ENCODE results near the gene KRTAP5-4. TPM values are rescaled to one million over a fixed set of nuclear protein-coding genes. Genes with fewer than 3 reads are reported as not detected.

Gene KRTAP5-4
- total and polyA plus RNA-seq, 2 donors (not counting 3 experiments of a cell fraction or from before 2014, with no cell fraction given), result not detected

DNA sequence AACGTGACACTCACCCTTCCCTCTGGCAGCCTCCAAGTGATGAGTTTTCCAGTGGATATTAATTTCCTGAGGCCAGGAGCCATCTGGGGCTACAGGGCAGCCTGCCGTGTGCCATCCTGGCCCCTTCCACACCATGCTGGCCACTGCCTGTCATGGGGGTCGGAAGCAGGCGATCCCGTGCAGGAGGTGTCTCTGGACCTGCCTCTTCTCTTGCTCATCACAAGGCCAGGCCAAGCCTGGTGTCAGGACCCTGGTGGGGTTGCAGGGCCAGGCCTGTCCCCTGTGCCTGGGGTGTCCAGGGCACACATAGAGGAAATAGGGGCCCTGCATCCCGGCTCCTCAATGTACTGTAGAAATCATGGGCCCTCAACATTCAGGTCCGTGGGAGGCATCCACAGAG lies 17.2 kb downstream of the KRTAP5-4 start:
- H2AFZ ChIP-seq (ENCODE audit: low read depth, low read length), result no peak overlapping the region
- no peaks in the 10 kb centered on the region for H3K9me1 ChIP-seq (replicated peaks; ENCODE audit: control insufficient read depth, extremely low read depth, insufficient read depth, low read length)
- no peak overlapping the region for H3K9ac ChIP-seq (replicated peaks; ENCODE audit: extremely low read depth, insufficient read depth, low read length)
- H3K27me3 ChIP-seq (ENCODE audit: control insufficient read depth in 2 of 2, insufficient read depth in 2 of 2, low read length in 2 of 2), result peaks cover 0 to 2% of the 10 kb centered on the region in 2 experiments
- dilution Hi-C loops (cut with MboI; ENCODE audit: extremely low pct_ligation_motif_present, low sequenced_read_pairs), result no loop called here
- CTCF ChIA-PET, result interaction anchor here (0.8 to 1.5 kb wide), 2 partner anchors 10 to 30 kb away, joined by 3 to 11 read pairs; no protein-coding TSS in a partner anchor
- no peak for TF ChIP-seq MYC (IDR thresholded peaks at IDR 0.05; ENCODE audit: low read depth, low read length)
- TF ChIP-seq FOS (IDR thresholded peaks at IDR 0.05; ENCODE audit: borderline replicate concordance, insufficient read depth, low read length), result no peak
- TF ChIP-seq POLR2AphosphoS5 (IDR thresholded peaks at IDR 0.05; ENCODE audit: insufficient read depth, low read depth, low read length), result no peak
- TF ChIP-seq JUN (IDR thresholded peaks at IDR 0.05; ENCODE audit: borderline replicate concordance, insufficient read depth, insufficient read length, low read depth), result no peak
- TF ChIP-seq EZH2 (IDR thresholded peaks at IDR 0.05; ENCODE audit: borderline replicate concordance, low read depth, low read length, severe bottlenecking), result no peak
- TF ChIP-seq, protein P1, sequence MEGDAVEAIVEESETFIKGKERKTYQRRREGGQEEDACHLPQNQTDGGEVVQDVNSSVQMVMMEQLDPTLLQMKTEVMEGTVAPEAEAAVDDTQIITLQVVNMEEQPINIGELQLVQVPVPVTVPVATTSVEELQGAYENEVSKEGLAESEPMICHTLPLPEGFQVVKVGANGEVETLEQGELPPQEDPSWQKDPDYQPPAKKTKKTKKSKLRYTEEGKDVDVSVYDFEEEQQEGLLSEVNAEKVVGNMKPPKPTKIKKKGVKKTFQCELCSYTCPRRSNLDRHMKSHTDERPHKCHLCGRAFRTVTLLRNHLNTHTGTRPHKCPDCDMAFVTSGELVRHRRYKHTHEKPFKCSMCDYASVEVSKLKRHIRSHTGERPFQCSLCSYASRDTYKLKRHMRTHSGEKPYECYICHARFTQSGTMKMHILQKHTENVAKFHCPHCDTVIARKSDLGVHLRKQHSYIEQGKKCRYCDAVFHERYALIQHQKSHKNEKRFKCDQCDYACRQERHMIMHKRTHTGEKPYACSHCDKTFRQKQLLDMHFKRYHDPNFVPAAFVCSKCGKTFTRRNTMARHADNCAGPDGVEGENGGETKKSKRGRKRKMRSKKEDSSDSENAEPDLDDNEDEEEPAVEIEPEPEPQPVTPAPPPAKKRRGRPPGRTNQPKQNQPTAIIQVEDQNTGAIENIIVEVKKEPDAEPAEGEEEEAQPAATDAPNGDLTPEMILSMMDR (IDR thresholded peaks at IDR 0.05; ENCODE audit: extremely low read depth in 1 of 2, insufficient read depth in 1 of 2, low read depth in 1 of 2, low read length in 2 of 2), result no peak
- no peak for TF ChIP-seq POLR2A (IDR thresholded peaks at IDR 0.05; ENCODE audit: low read depth, low read length)
- TF ChIP-seq, protein P2, sequence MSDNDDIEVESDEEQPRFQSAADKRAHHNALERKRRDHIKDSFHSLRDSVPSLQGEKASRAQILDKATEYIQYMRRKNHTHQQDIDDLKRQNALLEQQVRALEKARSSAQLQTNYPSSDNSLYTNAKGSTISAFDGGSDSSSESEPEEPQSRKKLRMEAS (IDR thresholded peaks at IDR 0.05; ENCODE audit: insufficient read depth, insufficient read length), result no peak
- TF ChIP-seq GATA2 (IDR thresholded peaks at IDR 0.05; ENCODE audit: insufficient read depth, insufficient read length, low read depth, low read length), result no peak
- H3K9me3 ChIP-seq (replicated peaks; ENCODE audit: control insufficient read depth, insufficient read depth, low read length), result no peaks in the 10 kb centered on the region
- POLR2A ChIA-PET, result no interaction called here
- intact Hi-C loops (cut with micrococcal nuclease), result no loop called here
- DNase-seq (ENCODE audit: low read depth, low spot score) (no peak), FAIRE-seq (no peak)
- no peak overlapping the region for H3K27ac ChIP-seq (ENCODE audit: insufficient read depth, low read depth, low read length)
- H3K4me1 ChIP-seq (ENCODE audit: control insufficient read depth, extremely low read depth, insufficient read depth, low read length), result no peaks in the 10 kb centered on the region
- H3K36me3 ChIP-seq (ENCODE audit: control insufficient read depth in 2 of 2, extremely low read depth in 1 of 2, insufficient read depth in 2 of 2, low read length in 2 of 2), result no peaks in the 10 kb centered on the region
- no peak overlapping the region for H3K4me2 ChIP-seq (ENCODE audit: insufficient read depth, low read length)
- no TSS peak for BruUV-seq (replicated peaks)
- no peaks in the 10 kb centered on the region for H4K20me1 ChIP-seq (replicated peaks; ENCODE audit: control insufficient read depth, extremely low read depth, insufficient read depth, low read length)
- no peaks in the 10 kb centered on the region for H3K79me2 ChIP-seq (ENCODE audit: control insufficient read depth, insufficient read depth, low read length)
- H3K4me3 ChIP-seq (replicated peaks in 1 of 3; ENCODE audit: insufficient read depth in 1 of 3, low read depth in 1 of 3, low read length in 3 of 3), result no peak overlapping the region

All from endothelial cell of umbilical vein (primary cell).